GM19468 (cell line): Measurements from ENCODE around the gene MXRA7.
"Not testable (repeated sequence)": the region's sequence is repeated elsewhere in the genome, so short reads cannot be mapped to it uniquely, and the experiment has no call there.

Experiments
- ATAC-seq: cut with Tn5 transposase; IDR thresholded peaks from one replicate; pipeline ENCODE4 v1.9.1; 2021; ENCODE audit warnings: mild to moderate bottlenecking, moderate library complexity, moderate number of reproducible peaks; ENCODE audit not compliant: unreplicated experiment; ENCODE audit errors: extremely low read depth

The MXRA7 gene

DNA sequence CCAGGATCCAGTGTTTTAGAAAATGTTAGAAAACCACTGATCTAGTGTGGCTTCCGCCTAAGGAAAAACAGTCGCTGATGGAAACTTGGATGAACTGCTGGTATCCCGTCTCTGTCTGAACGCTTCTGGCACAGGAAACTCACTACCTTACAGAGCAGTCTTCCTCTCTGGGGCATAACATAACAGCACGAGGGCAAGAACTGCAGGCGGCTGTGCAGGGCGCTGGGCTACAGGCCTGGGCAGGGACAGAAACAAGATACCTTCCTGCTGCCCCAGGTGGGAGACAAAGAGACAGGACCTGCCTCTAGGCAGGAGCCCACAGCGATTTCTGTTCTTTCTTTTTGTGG, 10.5 kb downstream of the MXRA7 start:
- ATAC-seq, result no peak

DNA sequence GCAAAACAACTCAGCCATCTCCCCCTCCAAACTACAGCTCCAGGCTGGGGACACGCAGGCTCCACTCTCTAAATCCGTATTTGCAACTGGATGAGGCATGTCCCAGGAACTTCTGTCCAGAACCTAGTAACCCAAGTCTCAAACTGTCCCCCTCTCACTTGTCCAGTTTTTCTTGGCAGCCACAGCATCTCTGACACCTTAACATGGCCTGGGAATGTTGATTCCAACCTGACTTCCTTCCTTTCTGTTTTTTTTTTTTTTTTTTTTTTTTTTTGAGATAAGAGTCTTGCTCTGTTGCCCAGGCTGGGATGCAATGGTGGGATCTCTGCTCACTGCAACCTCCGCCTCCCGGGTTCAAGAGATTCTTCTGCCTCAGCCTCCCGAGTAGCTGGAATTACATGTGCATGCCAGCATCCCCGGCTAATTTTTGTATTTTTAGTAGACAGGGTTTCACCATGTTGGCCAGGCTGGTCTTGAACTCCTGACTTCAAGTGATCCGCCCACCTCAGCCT, 12.2 kb downstream of the MXRA7 start:
- ATAC-seq, result not testable (repeated sequence)

DNA sequence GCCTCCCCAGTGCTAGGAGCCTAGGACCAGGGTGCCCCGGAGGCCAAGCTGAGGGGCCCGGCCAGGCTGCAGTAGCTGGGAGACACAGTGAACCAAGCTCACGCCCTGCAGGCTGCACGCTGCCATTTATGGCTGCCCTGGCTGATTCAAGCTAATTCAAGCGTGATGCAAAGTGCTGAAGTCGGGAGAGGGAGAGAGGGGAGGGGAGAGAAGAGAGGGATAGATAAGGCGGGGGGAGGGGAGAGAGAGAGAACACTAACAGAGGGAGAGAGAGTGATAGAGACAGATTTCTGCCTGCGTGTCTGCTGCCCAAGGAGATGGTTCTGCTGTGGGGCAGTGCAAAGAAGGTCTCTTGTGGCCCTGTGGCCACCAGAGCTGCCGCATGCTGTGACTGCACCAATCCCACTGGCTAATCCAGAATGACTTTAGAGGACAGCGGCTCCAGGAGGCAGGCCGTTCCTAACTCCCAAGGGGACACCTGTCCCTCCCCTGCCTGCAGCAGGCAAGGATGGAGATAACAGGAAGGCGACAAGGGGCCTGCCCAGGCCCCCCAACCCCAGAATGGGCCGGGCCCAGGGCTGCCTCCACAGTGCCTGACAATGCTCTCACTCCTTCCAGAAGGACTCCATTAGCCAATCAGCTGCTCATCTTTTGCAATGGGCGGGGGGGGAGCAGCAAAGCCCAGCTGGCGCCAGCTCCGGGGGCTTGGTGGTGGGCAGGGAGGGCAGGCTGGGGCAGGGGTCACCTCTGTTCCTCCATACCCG, 12.9 kb downstream of the MXRA7 start:
- ATAC-seq, result no peak

DNA sequence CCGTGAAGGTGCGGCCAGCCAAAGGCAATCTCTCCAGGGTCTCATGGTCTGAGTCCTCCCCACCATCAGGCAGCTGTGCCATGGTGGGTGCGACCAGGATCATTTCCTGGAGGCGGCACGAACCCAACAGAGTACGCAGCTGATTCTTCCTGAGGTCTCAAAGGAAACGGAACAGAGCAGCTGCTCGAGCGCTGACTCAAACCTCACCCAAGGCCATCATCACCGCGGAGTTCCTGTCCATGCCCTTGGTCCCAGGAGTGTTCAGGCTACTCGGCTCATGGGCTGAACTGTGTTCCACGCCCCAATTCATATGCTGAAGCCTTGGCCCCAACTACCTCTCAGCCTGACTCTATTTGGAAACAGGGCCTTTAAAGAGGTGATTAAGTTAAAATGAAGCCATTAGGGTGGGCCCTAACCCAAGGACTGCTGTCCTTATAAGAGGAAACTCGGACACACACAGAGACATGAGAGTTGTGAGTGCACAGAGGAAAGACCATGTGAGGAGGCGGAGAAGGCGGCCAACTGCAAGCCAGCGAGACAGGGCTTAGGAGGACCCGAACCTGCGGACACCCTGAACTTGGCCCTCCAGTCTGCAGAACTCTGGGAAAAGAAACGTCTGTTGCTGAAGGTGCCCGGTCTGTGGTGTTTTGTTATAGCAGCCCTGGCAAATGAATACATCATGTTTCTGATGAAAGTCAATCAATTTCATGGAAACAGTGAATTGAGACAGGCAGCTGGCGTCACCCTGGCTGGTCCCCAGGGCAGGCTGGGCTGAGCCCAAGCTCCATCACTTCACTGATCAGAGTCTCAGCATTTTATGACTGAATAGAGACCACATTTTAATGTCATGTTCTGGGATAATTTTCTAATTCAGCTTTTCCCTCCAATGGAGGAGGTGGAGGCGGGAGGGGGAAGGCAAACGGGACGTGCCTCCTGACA, 13.7 kb downstream of the MXRA7 start:
- ATAC-seq, result no peak

DNA sequence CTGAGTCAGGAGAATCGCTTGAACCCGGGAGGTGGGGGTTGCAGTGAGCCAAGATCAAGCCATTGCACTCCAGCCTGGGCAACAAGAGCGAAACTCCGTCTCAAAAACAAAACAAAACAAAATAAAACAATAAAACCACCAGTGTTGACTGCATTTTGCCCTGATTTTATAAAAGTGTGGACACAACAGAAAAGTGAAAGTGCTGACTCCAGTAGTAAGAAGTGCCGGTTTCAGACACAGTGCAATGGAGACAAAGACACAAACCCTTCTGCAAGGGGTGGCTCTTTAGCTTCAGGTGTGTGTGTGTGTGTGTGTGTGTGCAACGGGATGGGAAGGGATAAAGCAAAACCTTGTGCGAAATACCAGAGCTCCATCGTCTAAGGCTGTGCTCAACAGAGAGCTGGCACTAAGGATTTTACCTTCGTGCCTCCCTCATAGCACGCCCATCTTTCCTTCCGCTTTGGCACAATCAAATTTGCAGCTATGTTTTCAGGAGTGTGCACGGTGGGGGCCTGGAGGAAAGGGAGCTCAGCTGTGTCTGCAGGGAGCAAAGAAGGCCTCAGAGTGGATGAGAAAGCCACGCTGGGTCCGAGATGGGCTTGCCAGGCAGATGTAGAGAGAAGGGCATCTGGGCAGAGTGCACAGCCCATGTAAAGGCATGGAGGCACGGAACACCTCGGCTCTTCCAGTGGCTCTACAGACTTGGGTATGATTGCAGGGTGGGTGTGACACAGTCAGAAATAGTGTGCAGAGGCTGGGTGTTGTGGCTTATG, 15.5 kb downstream of the MXRA7 start:
- no peak for ATAC-seq

DNA sequence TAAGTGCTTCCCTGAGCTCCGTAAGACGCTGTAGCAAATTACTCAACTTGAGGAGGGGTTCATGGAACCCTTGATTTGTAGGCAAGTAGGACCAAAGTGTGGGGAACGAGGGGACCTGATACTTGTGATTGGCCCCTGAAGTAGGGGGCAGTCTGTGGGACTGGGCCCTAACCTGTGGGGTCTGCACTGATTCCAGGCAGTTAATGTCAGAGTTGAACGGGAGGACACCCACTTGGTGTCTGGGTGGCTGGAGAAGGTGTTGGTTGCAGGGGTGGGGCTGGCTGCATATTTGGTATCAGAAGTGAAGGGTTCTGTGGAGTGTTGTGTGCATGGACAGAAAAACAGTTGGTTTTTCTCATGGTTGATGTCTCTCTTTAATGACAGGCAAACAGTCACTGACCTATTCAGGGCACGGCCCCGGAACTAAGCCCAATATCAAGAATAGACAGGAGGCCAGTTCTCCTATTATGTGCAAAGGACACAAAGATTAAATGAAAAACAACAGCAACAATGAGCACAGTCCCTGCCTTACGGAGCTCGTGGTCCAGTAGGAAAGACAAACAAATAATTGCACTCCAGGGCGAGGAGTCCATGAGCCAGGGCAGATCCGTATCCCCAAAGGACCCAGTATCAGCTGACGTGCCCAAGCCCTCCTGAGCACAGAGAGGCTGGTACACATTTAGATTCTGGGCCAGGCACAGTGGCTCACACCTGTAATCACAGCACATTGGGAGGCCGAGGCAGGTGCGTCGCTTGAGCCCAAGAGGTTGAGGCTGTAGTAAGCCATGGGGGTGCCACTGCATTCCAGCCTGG, 19.2 kb downstream of the MXRA7 start:
- ATAC-seq, result no peak

DNA sequence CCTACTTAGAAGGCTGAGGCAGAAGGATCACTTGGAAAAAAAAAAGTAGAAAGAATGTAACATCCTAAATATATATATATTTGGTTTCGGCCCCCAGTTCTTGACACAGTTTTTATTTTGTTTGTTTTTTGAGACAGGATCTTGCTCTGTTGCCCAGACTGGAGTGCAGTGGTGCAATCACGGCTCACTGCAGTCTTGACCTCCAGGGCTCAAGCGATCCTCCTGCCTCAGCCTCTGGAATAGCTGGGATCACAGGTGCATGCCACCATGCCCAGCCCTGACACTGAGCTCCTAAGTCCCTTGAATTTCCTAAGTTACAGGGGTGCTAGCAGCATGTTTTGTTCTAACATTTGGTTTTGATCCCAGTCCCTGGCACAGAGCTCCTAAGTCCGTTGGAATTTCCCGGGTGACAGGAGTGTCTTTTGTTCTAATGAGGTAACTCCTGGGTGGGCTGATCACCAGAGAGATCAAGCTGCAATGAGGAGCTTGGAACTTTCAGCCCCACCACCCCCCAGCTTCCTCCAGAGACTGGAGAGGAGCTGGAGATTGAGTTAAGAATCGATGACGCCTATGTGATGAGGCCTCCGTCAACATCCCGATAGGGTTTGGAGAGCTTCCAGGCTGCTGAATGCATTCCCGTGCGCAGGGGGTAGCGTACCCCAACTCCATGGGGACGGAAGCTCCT, 20.0 kb downstream of the MXRA7 start:
- ATAC-seq, result no peak

DNA sequence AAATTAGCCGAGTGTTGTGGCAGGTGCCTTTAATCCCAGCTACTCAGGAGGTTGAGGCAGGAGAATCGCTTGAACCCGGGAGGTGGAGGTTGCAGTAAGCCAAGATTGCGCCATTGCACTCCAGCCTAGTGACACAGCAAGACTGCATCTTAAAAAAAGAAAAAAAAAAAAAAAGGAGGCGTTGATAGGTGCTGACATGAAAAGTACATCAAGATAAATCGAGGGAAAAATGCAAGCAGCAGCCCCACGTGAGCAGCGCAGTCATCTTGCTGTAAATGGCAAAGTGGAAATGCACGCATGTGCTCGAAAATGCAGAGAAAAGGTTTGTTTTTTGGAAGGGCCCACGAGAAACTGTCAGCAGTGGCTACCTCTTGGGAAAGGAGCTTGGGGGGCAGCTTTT, 20.9 kb downstream of the MXRA7 start:
- no peak for ATAC-seq

DNA sequence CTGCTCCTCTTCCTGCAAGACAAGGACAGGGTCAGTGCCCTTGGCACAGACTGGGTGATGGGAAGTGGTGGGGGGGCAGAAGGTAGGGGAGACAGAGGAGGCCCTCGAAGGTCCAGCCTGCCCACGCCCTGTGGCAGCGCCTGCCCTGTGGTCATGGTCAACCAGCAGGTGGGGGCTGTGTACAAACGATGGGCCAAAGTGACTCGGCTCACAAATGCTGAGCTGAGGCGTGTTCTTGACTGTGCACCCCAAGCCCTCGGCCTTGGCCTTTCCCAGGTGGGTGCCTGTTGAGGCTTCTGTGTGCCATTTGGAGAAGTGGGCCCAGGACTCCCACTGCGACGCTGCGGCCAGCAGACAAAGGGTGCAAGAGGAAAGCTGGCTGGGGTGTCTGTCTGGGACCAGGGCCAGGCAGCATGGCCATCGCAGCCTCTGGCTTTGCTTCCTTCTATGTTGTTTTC, 22.6 kb downstream of the MXRA7 start:
- ATAC-seq, result no peak

DNA sequence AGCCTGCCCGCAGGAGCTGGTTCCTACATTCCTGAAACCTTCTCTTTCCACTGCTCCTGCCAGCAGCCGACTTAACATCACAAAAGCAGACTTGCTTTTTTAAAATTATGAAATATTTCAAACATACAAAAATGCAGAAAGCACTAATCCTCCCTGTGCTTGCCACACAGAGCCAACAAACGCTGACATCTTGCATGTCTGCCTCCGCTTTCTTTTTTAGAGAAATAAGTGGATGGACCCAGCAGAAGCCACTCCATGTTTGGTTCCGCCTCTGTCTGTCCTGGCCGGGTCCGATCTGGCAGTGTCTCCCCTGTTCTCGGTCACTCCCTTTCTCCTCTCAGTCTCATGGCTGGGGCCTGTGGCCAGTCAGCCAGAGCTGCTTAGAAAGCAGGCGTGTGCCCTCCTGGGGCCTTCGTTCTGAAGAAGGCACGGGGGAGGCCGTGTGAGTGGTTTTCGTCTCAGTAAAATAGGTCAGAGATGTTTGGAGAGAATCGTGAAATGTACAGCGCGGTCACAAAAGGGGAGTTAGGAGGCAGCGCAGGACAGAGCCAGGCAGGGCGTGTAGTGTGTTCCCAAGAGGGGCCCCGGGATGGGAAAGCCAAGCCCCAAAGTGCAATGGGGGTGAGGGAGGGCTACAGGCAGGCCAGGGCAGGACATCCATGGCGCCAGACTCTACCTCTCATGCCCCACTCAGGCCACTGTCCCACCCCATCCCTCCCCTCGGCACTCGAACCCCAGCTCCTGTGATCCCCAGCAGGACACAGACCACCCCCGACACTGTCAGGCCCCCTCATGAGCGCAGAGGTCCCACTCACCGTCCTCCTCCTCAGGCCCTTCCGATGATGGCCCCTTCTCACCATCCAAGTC, 23.2 kb downstream of the MXRA7 start:
- ATAC-seq, result no peak

DNA sequence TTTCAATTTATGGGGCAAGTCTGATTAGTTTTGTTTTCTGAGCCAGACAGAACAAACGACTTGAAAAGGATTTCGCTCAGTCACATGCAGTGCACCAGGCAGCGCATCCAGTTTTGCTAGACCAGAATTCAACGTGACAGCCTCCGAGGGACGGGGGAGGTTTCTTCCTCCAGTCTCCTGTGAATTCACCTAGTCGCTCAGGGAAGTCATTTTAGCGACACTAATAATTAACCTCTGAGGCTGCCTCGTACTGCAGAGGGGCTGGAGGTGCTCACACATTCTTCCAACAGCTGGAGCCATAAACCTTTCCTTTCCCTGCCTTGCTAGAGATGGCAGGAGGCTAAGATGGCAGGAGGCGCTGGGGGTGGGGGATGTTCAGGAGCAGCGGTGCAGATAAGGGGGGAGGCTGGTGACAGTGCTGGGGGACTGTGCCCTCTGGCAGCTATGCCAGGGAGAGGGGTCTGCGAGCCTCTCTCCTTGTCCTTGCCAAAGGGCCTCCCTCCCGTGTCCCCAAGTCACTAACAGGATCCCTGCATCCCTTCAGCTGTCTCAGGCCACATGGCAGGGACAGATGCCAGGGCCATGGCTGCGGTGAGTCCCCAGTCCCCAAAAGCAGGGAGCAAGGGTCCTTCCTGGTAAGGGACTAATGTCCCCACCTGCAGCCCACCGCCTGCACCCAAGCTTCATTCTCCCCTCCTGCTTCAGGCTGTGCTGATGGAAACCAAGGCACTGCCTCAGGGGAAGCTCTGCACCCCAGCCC, 24.0 kb downstream of the MXRA7 start:
- no peak for ATAC-seq

DNA sequence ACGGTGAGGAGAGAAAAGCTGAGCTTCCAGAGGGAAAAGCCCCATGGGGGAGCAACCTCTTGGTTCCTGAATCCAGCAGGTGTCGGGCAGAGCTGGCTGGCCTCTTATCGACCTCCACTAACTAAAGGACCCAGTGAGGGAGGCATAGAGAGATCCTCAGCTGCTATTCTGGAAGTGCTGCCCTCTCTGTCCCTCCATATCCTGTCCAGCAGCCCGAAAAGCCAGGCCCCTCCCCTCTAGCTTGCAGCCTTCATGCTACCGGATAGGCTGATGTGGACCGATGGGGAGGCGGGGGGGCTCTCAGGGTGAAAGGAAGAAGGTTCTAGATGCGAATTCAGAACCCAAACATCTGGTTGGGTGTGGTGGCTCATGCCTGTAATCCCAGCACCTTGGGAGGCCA, 24.9 kb downstream of the MXRA7 start:
- no peak for ATAC-seq

DNA sequence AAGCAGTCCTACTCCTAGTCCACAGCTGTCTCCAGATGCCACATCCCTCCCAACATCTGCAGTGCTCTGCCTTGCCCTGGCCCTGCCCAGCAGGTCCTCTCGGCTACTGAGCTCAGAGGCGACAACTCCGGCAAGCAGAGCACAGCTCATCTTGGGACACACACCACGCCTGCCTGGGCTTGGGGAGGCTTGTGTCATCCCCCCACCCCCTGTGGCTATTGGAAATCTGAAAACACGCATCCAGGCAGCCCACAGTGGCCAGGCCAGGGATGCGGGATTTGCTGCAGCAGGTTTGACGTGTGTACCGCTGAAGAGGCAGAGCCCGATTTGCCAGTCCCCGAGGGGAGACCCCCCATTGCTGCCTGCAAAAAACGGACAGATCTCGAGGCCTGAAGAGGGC, 25.4 kb downstream of the MXRA7 start:
- no peak for ATAC-seq

DNA sequence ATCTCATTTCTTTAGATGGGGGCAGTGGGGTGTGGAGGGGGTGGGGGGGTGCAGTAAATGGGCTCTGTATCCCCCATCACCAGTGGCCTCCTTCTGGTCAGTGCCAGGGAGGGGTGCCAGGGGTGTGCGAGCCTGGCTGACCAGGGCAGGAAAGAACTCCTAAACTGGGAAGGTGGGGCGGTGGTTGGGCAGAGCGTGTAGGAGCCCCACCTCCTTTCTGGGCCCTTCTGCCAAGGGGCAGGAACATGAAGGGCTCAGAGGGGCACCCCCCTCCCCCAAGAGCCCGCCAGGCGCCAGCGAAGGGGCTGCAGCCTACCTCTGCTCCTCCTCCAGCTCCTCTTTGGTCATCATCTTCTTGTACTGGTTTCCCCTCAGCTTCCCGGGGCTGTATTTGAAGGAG, 26.0 kb downstream of the MXRA7 start:
- no peak for ATAC-seq

DNA sequence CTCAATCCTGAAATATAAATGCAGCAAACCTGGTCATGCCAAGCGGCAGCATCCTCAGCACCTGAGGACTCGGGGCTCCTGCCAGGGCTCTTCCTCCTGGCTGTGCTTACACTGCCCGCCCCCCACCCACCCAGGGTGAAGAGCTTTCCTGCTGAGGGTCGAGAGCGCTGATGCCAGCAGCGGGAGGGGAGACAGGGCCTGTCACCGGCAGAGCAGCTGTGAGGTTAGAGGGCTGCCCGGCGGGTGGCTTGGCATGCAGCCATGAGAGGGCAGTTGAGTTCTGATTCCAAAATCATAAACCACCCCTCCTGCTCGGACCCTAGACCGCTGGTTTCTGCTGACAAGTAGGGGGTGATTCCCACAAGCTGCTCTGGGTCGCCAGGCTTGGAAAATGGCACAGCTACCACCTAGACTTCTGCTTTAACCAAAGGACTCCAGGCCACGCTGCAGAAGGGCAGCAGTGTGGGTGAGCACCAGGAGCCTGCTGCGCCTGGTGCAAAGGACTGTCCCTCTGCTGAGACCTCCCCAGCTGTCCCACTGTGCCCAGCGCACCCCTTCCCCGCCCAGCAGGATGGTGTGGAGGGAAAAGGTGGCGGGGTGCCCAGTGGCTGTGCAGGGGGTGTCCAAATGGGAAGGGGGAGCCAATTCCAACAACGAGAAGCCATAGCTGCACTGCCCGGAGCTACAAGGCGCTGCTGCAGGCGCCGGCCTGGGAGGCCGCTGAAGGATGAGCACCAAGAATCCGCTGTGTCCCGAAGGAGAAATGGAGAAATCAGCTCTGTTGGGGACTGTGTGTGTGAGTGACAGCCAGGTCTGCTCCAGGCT, 26.6 kb downstream of the MXRA7 start:
- ATAC-seq, result no peak

DNA sequence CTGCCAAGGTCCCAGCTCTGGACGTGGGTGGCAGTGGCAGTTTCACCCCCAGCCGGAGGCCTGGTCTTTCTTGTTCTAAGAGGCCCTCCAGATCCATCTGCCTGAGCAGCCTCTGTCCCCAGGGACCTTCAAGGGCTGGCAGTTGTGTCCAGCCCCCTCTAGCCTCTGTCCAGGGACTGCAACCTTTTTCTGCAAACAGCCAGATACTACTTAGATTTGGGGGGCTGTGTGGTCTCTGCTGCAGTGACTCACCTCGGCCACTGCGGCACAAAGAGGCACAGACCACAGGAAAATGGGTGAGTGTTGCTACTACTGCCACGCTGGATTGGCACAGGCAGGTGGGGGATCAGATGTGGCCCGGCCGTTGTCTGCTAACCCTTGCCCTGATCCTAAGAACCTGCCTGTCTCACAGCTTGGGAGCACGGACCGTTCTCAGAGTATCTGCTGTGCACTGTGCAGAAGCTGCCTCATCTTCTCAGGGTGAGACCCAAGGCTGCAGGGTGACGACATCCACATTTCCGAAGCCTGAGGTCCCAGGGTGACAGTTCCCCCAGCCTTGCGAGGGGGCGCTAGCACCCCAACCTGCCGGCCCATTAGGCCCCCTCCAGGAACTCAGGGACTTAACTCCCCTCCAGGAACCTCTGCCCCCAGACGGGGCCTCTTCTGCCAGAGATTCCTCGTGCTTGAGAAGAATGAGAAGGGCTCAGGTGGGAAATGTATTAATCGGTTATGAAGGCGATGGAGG, 27.6 kb downstream of the MXRA7 start:
- ATAC-seq, result no peak
